K562 (cell line): ENCODE measurements around the gene TOM1L2. TPM values are rescaled to one million over a fixed set of nuclear protein-coding genes. Genes with fewer than 3 reads are reported as not detected.

ENCODE experiments used
- ATAC-seq: fragments of 200-7000 bp; cut with Tn5 transposase; 3 replicates; pipeline ENCODE4 v1.9.1; 2020; ENCODE audit warnings: moderate library complexity
- BruUV-seq: library from RNA; stranded (reverse); fragments of 400-500 nt; replicated peaks from 2 replicates; lab custom pipeline; 2021; lab: Mats Ljungman, UMichigan
- CTCF ChIA-PET: fragments of 300-600 bp; formaldehyde crosslinking; extraction: SDS; loops from one replicate; lab custom pipeline; 2021; ENCODE audit warnings: low intra/inter-chr PET ratio; lab: Yijun Ruan, JAX
- POLR2A ChIA-PET: fragments of 300-600, 350-650 bp; sonication (Branson Sonifier 250); formaldehyde crosslinking; extraction: SDS; loops from one replicate; lab custom pipeline; 2021; ENCODE audit warnings: antibody characterized with exemption, inconsistent platforms; lab: Yijun Ruan, JAX
- DNase-seq, 4 experiments: peaks; one replicate each; pipeline versions ENCODE4 v3.0.0 to v3.0.0-alpha.2; 2011 to 2018; ENCODE audit warnings: low spot score in 3 of 4, mixed read lengths in 3 of 4; ENCODE audit errors: extremely low read depth in 1 of 4
- FAIRE-seq: peaks from 2 replicates; lab custom pipeline; 2011; peaks lifted over from hg19 to GRCh38; lab: Jason Lieb, UNC
- H2AFZ ChIP-seq: 2 replicates; pipeline ENCODE4 v1.6.0; 2011; ENCODE audit warnings: low read depth, low read length, control low read depth, inconsistent platforms
- H3K27ac ChIP-seq: fragments of 200-600 bp; 3 replicates; pipeline ENCODE4 v1.8.0; 2011; ENCODE audit warnings: low read depth, mild to moderate bottlenecking, control low read depth, inconsistent platforms, low read length, moderate library complexity, mixed read lengths; ENCODE audit errors: extremely low read depth
- H3K27me3 ChIP-seq, 2 experiments: fragments of 300-600 bp in 1 of 2; 2 replicates in 1 of 2; 3 replicates in 1 of 2; pipeline versions ENCODE4 v1.6.0 to v1.8.0; 2011; ENCODE audit warnings: inconsistent platforms in 2 of 2, low read length in 2 of 2, mild to moderate bottlenecking in 1 of 2, mixed read lengths in 1 of 2, moderate library complexity in 1 of 2; ENCODE audit not compliant: control insufficient read depth in 2 of 2, insufficient read depth in 2 of 2
- H3K36me3 ChIP-seq: fragments of 300-600 bp; 3 replicates; pipeline ENCODE4 v1.8.0; 2011; ENCODE audit warnings: mild to moderate bottlenecking, low read length, inconsistent platforms; ENCODE audit not compliant: control insufficient read depth, insufficient read depth
- H3K4me1 ChIP-seq, 2 experiments: fragments of 200-600 bp in 1 of 2; replicated peaks in 1 of 2; 2 replicates in 1 of 2; 3 replicates in 1 of 2; pipeline versions ENCODE4 v1.5.1 to v1.8.0; 2011; ENCODE audit warnings: inconsistent platforms in 2 of 2, low read length in 2 of 2, mild to moderate bottlenecking in 1 of 2, mixed read lengths in 1 of 2, moderate library complexity in 1 of 2; ENCODE audit not compliant: control insufficient read depth in 2 of 2, insufficient read depth in 2 of 2
- H3K4me2 ChIP-seq: 2 replicates; pipeline ENCODE4 v1.6.1; 2011; ENCODE audit warnings: low read length, control low read depth, inconsistent platforms, mixed read lengths; ENCODE audit not compliant: insufficient read depth
- H3K4me3 ChIP-seq: fragments of 200-600 bp; sonication (generic), shearing (Covaris generic); 2 replicates; pipeline ENCODE4 v1.5.1; 2016; ENCODE audit warnings: control low read depth, inconsistent platforms
- H3K79me2 ChIP-seq: fragments of 200-600 bp; 3 replicates; pipeline ENCODE4 v1.8.0; 2011; ENCODE audit warnings: low read length, inconsistent platforms; ENCODE audit not compliant: control insufficient read depth, insufficient read depth
- H3K9ac ChIP-seq, 2 experiments: 2 replicates each; pipeline versions ENCODE4 v1.6.0 to v1.6.1; 2011; ENCODE audit warnings: low read depth in 2 of 2, low read length in 2 of 2, control low read depth in 1 of 2, inconsistent platforms in 1 of 2, mild to moderate bottlenecking in 1 of 2, mixed read lengths in 1 of 2; ENCODE audit not compliant: insufficient read depth in 1 of 2
- H3K9me1 ChIP-seq: one replicate; pipeline ENCODE4 v1.6.0; 2011; ENCODE audit warnings: inconsistent platforms, mild to moderate bottlenecking, low read length, moderate library complexity; ENCODE audit not compliant: control insufficient read depth, insufficient read depth
- H3K9me3 ChIP-seq: replicated peaks from 2 replicates; pipeline ENCODE4 v1.5.1; 2011; ENCODE audit warnings: low read depth, low read length, inconsistent platforms; ENCODE audit not compliant: control insufficient read depth, insufficient read depth
- H4K20me1 ChIP-seq: replicated peaks from 2 replicates; pipeline ENCODE4 v1.6.1; 2011; ENCODE audit warnings: low read length, inconsistent platforms, mixed read lengths; ENCODE audit not compliant: control insufficient read depth, insufficient read depth
- ARID1B ChIP-seq: fragments of 450-650 bp; IDR thresholded peaks from 2 replicates; pipeline ENCODE4 v1.6.1; 2016; ENCODE audit warnings: antibody characterized with exemption, mild to moderate bottlenecking, inconsistent platforms
- ATF7 ChIP-seq: fragments of 450-650 bp; IDR thresholded peaks from 2 replicates; pipeline ENCODE4 v1.7.1; 2014; ENCODE audit warnings: mild to moderate bottlenecking, moderate library complexity
- BCL6 ChIP-seq: fragments of 250-450 bp; sonication (Bioruptor Pico); IDR thresholded peaks from 2 replicates; pipeline ENCODE4 v1.4.0; 2020
- CHD1 ChIP-seq: fragments of 200-600 bp; sonication (generic); IDR thresholded peaks from one replicate; pipeline ENCODE4 v1.6.1; 2012; ENCODE audit warnings: mild to moderate bottlenecking, moderate library complexity, low read length, inconsistent platforms
- ESRRA ChIP-seq: fragments of 450-650 bp; IDR thresholded peaks from 2 replicates; pipeline ENCODE4 v1.6.1; 2014; ENCODE audit warnings: low read depth, mild to moderate bottlenecking, moderate library complexity, borderline replicate concordance
- FOSL1 ChIP-seq: fragments of 200-800 bp; sonication (Bioruptor generic); conservative IDR thresholded peaks from 2 replicates; pipeline ENCODE4 v1.6.1; 2016; ENCODE audit warnings: missing genetic modification characterization, missing compliant biosample characterization
- HNRNPUL1 ChIP-seq: fragments of 200-400 bp; formaldehyde crosslinking; IDR thresholded peaks from 2 replicates; pipeline ENCODE4 v1.6.1; 2017; ENCODE audit warnings: low read length
- KAT8 ChIP-seq: fragments of 450-650 bp; IDR thresholded peaks from 2 replicates; pipeline ENCODE4 v1.6.1; 2016; ENCODE audit warnings: low read depth, mild to moderate bottlenecking
- ZNF134 ChIP-seq: fragments of 250-450 bp; sonication (Bioruptor Pico); conservative IDR thresholded peaks from 2 replicates; pipeline ENCODE4 v1.4.0; 2020
- ZNF217 ChIP-seq: sonication (generic); formaldehyde crosslinking; IDR thresholded peaks from 2 replicates; pipeline ENCODE4 v1.8.0; 2022; ENCODE audit warnings: mild to moderate bottlenecking, missing genetic modification reagents
- WGBS: fragments of 100-300 bp; shearing (Covaris generic); methylation state at CpG from one replicate; pipeline ENCODE4 v1.1.6; 2016; ENCODE audit warnings: low coverage, mixed read lengths; ENCODE audit not compliant: insufficient coverage; ENCODE audit errors: missing lambda C conversion rate; 5-methylcytosine and 5-hydroxymethylcytosine counted together
- in situ Hi-C: fragments of 300-500 bp; cut with MboI; formaldehyde crosslinking; loops from 4 replicates; pipeline ENCODE4 v1.15.0; 2018; ENCODE audit warnings: inconsistent platforms, mixed read lengths
- intact Hi-C: fragments of 100-400 bp; cut with micrococcal nuclease; formaldehyde crosslinking; loops from 2 replicates; pipeline ENCODE4 v1.14.2; 2022
- polyA plus RNA-seq, 8 experiments: library from polyadenylated mRNA; depleted of rRNA in 4 of 8; stranded (reverse) in 5 of 8; unstranded in 3 of 8; fragments of >200 nt; fragmentation: Nextera tagmentation in 2 of 8; fragmentation: Illumina TruSeq in 1 of 8; extraction: Ambion mirVana in 2 of 8; extraction: Trizol in 1 of 8; gene quantifications; 2 replicates each; pipeline versions ENCODE4 v1.2.1 to v1.2.3, GENCODE V29; 2011 to 2014; ENCODE audit warnings: inconsistent platforms in 1 of 8, missing spikeins in 1 of 8
- total RNA-seq, 7 experiments: library from RNA; depleted of rRNA in 6 of 7; stranded (reverse); fragments of >200 nt in 6 of 7; fragmentation: Illumina TruSeq in 2 of 7; extraction: Trizol in 2 of 7; gene quantifications; 2 replicates each; pipeline versions ENCODE4 v1.2.1 to v1.2.3, GENCODE V29; 2011 to 2021; ENCODE audit warnings: low replicate concordance in 1 of 7
- TF ChIP-seq, protein P1 (sequence below): sonication (generic); formaldehyde crosslinking; IDR thresholded peaks from 2 replicates; pipeline ENCODE4 v1.8.1; 2023; ENCODE audit warnings: mild to moderate bottlenecking, missing genetic modification reagents
- TF ChIP-seq, protein P2 (sequence below): fragments of 450-650 bp; formaldehyde crosslinking; IDR thresholded peaks from 2 replicates; pipeline ENCODE4 v1.4.0; 2022; ENCODE audit warnings: mild to moderate bottlenecking, moderate library complexity
- TF ChIP-seq, protein P3 (sequence below): sonication (generic); formaldehyde crosslinking; IDR thresholded peaks from 2 replicates; pipeline ENCODE4 v1.9.0; 2022; ENCODE audit warnings: mild to moderate bottlenecking, missing genetic modification reagents

The TOM1L2 gene
- total and polyA plus RNA-seq, 9 of the 15 experiments (the other 6 are each of a cell fraction or from before 2014, with no cell fraction given) = 0.07 to 6.0 (median 2.5) TPM

DNA sequence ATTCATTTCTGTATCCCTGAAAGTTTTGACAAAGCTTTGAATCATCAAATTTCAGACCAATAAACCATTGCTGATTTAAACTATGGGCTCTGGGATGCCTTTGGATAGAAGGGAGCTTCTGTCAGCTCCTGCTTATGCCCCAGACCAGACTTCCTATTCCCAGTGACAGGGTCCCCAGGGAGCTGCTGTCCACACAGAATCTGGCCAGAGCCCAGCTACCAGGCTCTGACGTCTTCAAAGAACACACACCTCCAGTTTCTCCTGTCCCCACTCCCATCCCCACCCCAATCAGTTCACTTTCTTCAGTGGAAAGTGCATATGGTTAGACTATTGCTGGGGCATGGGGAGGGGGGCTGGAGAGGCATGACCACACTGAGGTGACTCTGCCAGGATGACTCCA is 83.8 kb downstream of the TOM1L2 start:
- ChIA-PET CTCF (interaction anchor here (0.6 kb wide), 1 partner anchor 203 kb away, joined by 3 read pairs; no protein-coding TSS in a partner anchor), POLR2A (no interaction called here)
- no peak overlapping the region for H3K4me2 ChIP-seq
- DNase-seq (no peak), FAIRE-seq (no peak), ATAC-seq (no peak)
- no peak overlapping the region for H3K9ac ChIP-seq
- no peaks in the 10 kb centered on the region for H3K9me1 ChIP-seq
- H3K36me3 ChIP-seq = no peaks in the 10 kb centered on the region
- no peak overlapping the region for H3K27ac ChIP-seq
- no peaks in the 10 kb centered on the region for H4K20me1 ChIP-seq
- no peak overlapping the region for H2AFZ ChIP-seq
- no peaks in the 10 kb centered on the region for H3K9me3 ChIP-seq
- H3K4me1 ChIP-seq = peaks cover 0 to 7% of the 10 kb centered on the region in 2 experiments; a peak in 2 of 5 replicates
- no peak overlapping the region for H3K4me3 ChIP-seq
- H3K79me2 ChIP-seq = no peaks in the 10 kb centered on the region
- H3K27me3 ChIP-seq = no peaks in the 10 kb centered on the region
- WGBS = 22% methylated on average over 1 of the region's 1 CpG
- intact Hi-C loops (no loop called here), in situ Hi-C loops (no loop called here)
- no TSS peak for BruUV-seq
- no peak for TF ChIP-seq ZNF134 (CRISPR knock-in tag)
- TF ChIP-seq ESRRA = no peak
- no peak for TF ChIP-seq FOSL1 (tag)
- TF ChIP-seq CHD1 = no peak
- TF ChIP-seq, protein P1, sequence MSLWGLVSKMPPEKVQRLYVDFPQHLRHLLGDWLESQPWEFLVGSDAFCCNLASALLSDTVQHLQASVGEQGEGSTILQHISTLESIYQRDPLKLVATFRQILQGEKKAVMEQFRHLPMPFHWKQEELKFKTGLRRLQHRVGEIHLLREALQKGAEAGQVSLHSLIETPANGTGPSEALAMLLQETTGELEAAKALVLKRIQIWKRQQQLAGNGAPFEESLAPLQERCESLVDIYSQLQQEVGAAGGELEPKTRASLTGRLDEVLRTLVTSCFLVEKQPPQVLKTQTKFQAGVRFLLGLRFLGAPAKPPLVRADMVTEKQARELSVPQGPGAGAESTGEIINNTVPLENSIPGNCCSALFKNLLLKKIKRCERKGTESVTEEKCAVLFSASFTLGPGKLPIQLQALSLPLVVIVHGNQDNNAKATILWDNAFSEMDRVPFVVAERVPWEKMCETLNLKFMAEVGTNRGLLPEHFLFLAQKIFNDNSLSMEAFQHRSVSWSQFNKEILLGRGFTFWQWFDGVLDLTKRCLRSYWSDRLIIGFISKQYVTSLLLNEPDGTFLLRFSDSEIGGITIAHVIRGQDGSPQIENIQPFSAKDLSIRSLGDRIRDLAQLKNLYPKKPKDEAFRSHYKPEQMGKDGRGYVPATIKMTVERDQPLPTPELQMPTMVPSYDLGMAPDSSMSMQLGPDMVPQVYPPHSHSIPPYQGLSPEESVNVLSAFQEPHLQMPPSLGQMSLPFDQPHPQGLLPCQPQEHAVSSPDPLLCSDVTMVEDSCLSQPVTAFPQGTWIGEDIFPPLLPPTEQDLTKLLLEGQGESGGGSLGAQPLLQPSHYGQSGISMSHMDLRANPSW = no peak
- TF ChIP-seq, protein P2, sequence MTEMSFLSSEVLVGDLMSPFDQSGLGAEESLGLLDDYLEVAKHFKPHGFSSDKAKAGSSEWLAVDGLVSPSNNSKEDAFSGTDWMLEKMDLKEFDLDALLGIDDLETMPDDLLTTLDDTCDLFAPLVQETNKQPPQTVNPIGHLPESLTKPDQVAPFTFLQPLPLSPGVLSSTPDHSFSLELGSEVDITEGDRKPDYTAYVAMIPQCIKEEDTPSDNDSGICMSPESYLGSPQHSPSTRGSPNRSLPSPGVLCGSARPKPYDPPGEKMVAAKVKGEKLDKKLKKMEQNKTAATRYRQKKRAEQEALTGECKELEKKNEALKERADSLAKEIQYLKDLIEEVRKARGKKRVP (CRISPR knock-in tag) = no peak
- TF ChIP-seq KAT8 = no peak
- TF ChIP-seq ARID1B = no peak
- no peak for TF ChIP-seq ATF7
- TF ChIP-seq, protein P3, sequence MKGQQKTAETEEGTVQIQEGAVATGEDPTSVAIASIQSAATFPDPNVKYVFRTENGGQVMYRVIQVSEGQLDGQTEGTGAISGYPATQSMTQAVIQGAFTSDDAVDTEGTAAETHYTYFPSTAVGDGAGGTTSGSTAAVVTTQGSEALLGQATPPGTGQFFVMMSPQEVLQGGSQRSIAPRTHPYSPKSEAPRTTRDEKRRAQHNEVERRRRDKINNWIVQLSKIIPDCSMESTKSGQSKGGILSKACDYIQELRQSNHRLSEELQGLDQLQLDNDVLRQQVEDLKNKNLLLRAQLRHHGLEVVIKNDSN = no peak
- TF ChIP-seq HNRNPUL1 = no peak
- TF ChIP-seq BCL6 (CRISPR knock-in tag) = no peak
- TF ChIP-seq ZNF217 = no peak
